Progenitor cell of endocrine pancreas (in vitro differentiated cells): ENCODE results near the gene ABCC10. TPM values are rescaled to one million over a fixed set of nuclear protein-coding genes. Genes with fewer than 3 reads are reported as not detected.
"Not testable (repeated sequence)": the region's sequence is repeated elsewhere in the genome, so short reads cannot be mapped to it uniquely, and the experiment has no call there.

Experiments used
- DNase-seq: peaks from one replicate; pipeline ENCODE4 v3.0.0; 2021; ENCODE audit warnings: low spot score; ENCODE audit not compliant: unreplicated experiment
- H3K27ac Mint-ChIP-seq: 2 replicates; pipeline ENCODE4 v1.8.0; 2021; ENCODE audit warnings: mild to moderate bottlenecking, moderate library complexity, mixed read lengths
- H3K27me3 Mint-ChIP-seq: 2 replicates; pipeline ENCODE4 v1.8.0; 2021; ENCODE audit warnings: mixed read lengths
- H3K36me3 Mint-ChIP-seq: 2 replicates; pipeline ENCODE4 v1.8.0; 2022; ENCODE audit warnings: mixed read lengths; ENCODE audit not compliant: insufficient read depth
- H3K4me1 Mint-ChIP-seq: 2 replicates; pipeline ENCODE4 v1.8.0; 2021; ENCODE audit warnings: low read depth, mixed read lengths
- H3K4me3 Mint-ChIP-seq: 2 replicates; pipeline ENCODE4 v1.8.0; 2021; ENCODE audit warnings: low read depth, mild to moderate bottlenecking, moderate library complexity, mixed read lengths
- H3K9me3 Mint-ChIP-seq: 2 replicates; pipeline ENCODE4 v1.8.0; 2021; ENCODE audit warnings: low read depth, mixed read lengths
- CTCF ChIP-seq: fragments of 200-600 bp; sonication (generic); IDR thresholded peaks from one replicate; pipeline ENCODE4 v1.5.0; 2021; ENCODE audit warnings: antibody characterized with exemption, mild to moderate bottlenecking; ENCODE audit not compliant: unreplicated experiment
- long read RNA-seq: library from polyadenylated mRNA; unstranded; transcript quantifications from one replicate; pipeline ENCODE4 v2.0.0, GENCODE V29; 2020
- total RNA-seq: library from RNA; stranded (reverse); gene quantifications from 2 replicates; pipeline ENCODE4 v1.2.1, GENCODE V29; 2021

Gene ABCC10
- total RNA-seq = 68.5 and 68.8 TPM in 2 replicates
- long read RNA-seq, partial matches to known transcripts = 12 of 34 reads
- long read RNA-seq, other reads (novel, unspliced or antisense) = 22 of 34 reads

GRCh38 chr6:43427406-43428111 lies at the start of gene ABCC10:
Gene ABCC10, plus strand, starts transcription at chr6:43427541. Its CDS starts 438 bp downstream, at chr6:43427979.
- Mint-ChIP-seq H3K9me3 (peaks cover 3% of the 10 kb centered on the region), H3K4me3 (peak within 1 kb of the TSS; percentile 96), H3K36me3 (peaks cover 4% of the 10 kb centered on the region), H3K27ac (peak within 1 kb of the TSS; percentile 99), H3K27me3 (no peaks in the 10 kb centered on the region), H3K4me1 (peaks cover 11% of the 10 kb centered on the region)
- peak; percentile 52 for TF ChIP-seq CTCF
- peak; percentile 88 for DNase-seq

GRCh38 chr6:43377710-43378229 lies 49.6 kb upstream of the ABCC10 start:
- Mint-ChIP-seq H3K4me1 (no peaks in the 10 kb centered on the region), H3K27me3 (peaks cover 15% of the 10 kb centered on the region), H3K27ac (no peak overlapping the region), H3K36me3 (no peaks in the 10 kb centered on the region), H3K4me3 (no peak overlapping the region), H3K9me3 (no peaks in the 10 kb centered on the region)
- DNase-seq = no peak
- TF ChIP-seq CTCF = no peak

- no peak overlapping the region for H3K27ac Mint-ChIP-seq
- H3K9me3 Mint-ChIP-seq = no peaks in the 10 kb centered on the region
- no peak for DNase-seq
- no peak overlapping the region for H3K4me3 Mint-ChIP-seq
- no peak for TF ChIP-seq CTCF
- peaks cover 15% of the 10 kb centered on the region for H3K27me3 Mint-ChIP-seq
- H3K36me3 Mint-ChIP-seq = no peaks in the 10 kb centered on the region
- H3K4me1 Mint-ChIP-seq = no peaks in the 10 kb centered on the region
Observed at GRCh38 chr6:43378631-43379030, 48.7 kb upstream of the ABCC10 start.

GRCh38 chr6:43380858-43381257 lies 46.5 kb upstream of the ABCC10 start:
- H3K27ac Mint-ChIP-seq = not testable (repeated sequence)

GRCh38 chr6:43383021-43383667 lies 44.2 kb upstream of the ABCC10 start:
- H3K4me3 Mint-ChIP-seq = no peak overlapping the region
- H3K27ac Mint-ChIP-seq = no peak overlapping the region
- DNase-seq = no peak
- peaks cover 15% of the 10 kb centered on the region for H3K27me3 Mint-ChIP-seq
- H3K4me1 Mint-ChIP-seq = no peaks in the 10 kb centered on the region
- no peak for TF ChIP-seq CTCF
- H3K36me3 Mint-ChIP-seq = no peaks in the 10 kb centered on the region
- H3K9me3 Mint-ChIP-seq = no peaks in the 10 kb centered on the region

More at GRCh38 chr6:43380858-43381257, 46.5 kb upstream of the ABCC10 start:
- peaks cover 15% of the 10 kb centered on the region for H3K27me3 Mint-ChIP-seq
- H3K4me1 Mint-ChIP-seq, H3K4me3 Mint-ChIP-seq, H3K36me3 Mint-ChIP-seq, H3K9me3 Mint-ChIP-seq, DNase-seq: not testable (repeated sequence)
